GM23338 (cell line): Measurements from ENCODE around the gene ZFP42. TPM values are rescaled to one million over a fixed set of nuclear protein-coding genes. Genes with fewer than 3 reads are reported as not detected.

Experiments
- ATAC-seq: fragments of 200-7000 bp; cut with Tn5 transposase; 3 replicates; pipeline ENCODE4 v1.9.1; 2020
- DNase-seq: peaks from one replicate; pipeline ENCODE4 v3.0.0-alpha.2; 2015; ENCODE audit warnings: low spot score
- H2AFZ ChIP-seq: fragments of 200-600 bp; sonication (generic); 2 replicates; pipeline ENCODE4 v1.8.0; 2016; ENCODE audit warnings: antibody characterized with exemption, mild to moderate bottlenecking, moderate library complexity
- H3F3A ChIP-seq: fragments of 200-600 bp; sonication (generic); replicated peaks from 2 replicates; pipeline ENCODE4 v1.8.0; 2017; ENCODE audit warnings: antibody characterized with exemption, mixed run types, low read depth
- H3K27ac ChIP-seq: fragments of 200-600 bp; sonication (generic); 2 replicates; pipeline ENCODE4 v1.6.1; 2016; ENCODE audit warnings: low read depth
- H3K27me3 ChIP-seq: fragments of 200-600 bp; sonication (generic); 2 replicates; pipeline ENCODE4 v1.8.0; 2016; ENCODE audit warnings: mild to moderate bottlenecking, mixed run types, moderate library complexity; ENCODE audit not compliant: insufficient read depth
- H3K36me3 ChIP-seq: fragments of 200-600 bp; sonication (generic); 2 replicates; pipeline ENCODE4 v1.8.0; 2016; ENCODE audit warnings: mild to moderate bottlenecking; ENCODE audit not compliant: insufficient read depth
- H3K4me1 ChIP-seq: fragments of 200-600 bp; sonication (generic); 2 replicates; pipeline ENCODE4 v1.8.0; 2016; ENCODE audit warnings: mild to moderate bottlenecking, moderate library complexity; ENCODE audit not compliant: insufficient read depth
- H3K4me2 ChIP-seq: fragments of 200-600 bp; sonication (generic); 2 replicates; pipeline ENCODE4 v1.7.1; 2017; ENCODE audit warnings: mixed run types
- H3K4me3 ChIP-seq: fragments of 200-600 bp; sonication (generic); 2 replicates; pipeline ENCODE4 v1.6.1; 2016; ENCODE audit warnings: mixed run types
- H3K79me2 ChIP-seq: fragments of 200-600 bp; sonication (generic); replicated peaks from 2 replicates; pipeline ENCODE4 v1.8.0; 2017; ENCODE audit warnings: mild to moderate bottlenecking; ENCODE audit not compliant: insufficient read depth
- H3K9me2 ChIP-seq: fragments of 200-600 bp; sonication (generic); 2 replicates; pipeline ENCODE4 v1.8.0; 2017; ENCODE audit not compliant: insufficient read depth
- H4K20me1 ChIP-seq: fragments of 200-600 bp; sonication (generic); replicated peaks from 2 replicates; pipeline ENCODE4 v1.8.0; 2017; ENCODE audit warnings: mild to moderate bottlenecking; ENCODE audit not compliant: insufficient read depth
- H3K27ac Mint-ChIP-seq: 2 replicates; pipeline ENCODE4 v1.8.0; 2020; ENCODE audit warnings: inconsistent platforms, mild to moderate bottlenecking, moderate library complexity, mixed read lengths
- H3K27me3 Mint-ChIP-seq: 3 replicates; pipeline ENCODE4 v1.8.0; 2022; ENCODE audit warnings: low read depth, mild to moderate bottlenecking, moderate library complexity, mixed read lengths, inconsistent platforms; ENCODE audit not compliant: insufficient read depth, poor library complexity
- H3K36me3 Mint-ChIP-seq: 3 replicates; pipeline ENCODE4 v1.8.0; 2021; ENCODE audit warnings: low read depth, mild to moderate bottlenecking, inconsistent platforms, moderate library complexity, mixed read lengths
- H3K4me1 Mint-ChIP-seq: 3 replicates; pipeline ENCODE4 v1.8.0; 2020; ENCODE audit warnings: mild to moderate bottlenecking, inconsistent platforms, mixed read lengths
- H3K4me3 Mint-ChIP-seq: 3 replicates; pipeline ENCODE4 v1.8.0; 2021; ENCODE audit warnings: moderate library complexity, mild to moderate bottlenecking, inconsistent platforms, mixed read lengths
- H3K9me3 Mint-ChIP-seq: 3 replicates; pipeline ENCODE4 v1.8.0; 2020; ENCODE audit warnings: moderate library complexity, mild to moderate bottlenecking, inconsistent platforms, mixed read lengths
- CREB1 ChIP-seq: fragments of 250-450 bp; sonication (Bioruptor Pico); IDR thresholded peaks from 2 replicates; pipeline ENCODE4 v1.5.0; 2020; ENCODE audit warnings: low read depth, mild to moderate bottlenecking, moderate library complexity
- CTCF ChIP-seq, 2 experiments: fragments of 200-600 bp in 1 of 2; sonication (generic) in 1 of 2; conservative IDR thresholded peaks; 2 replicates each; pipeline versions ENCODE4 v1.5.1 to v1.6.1; 2016 to 2017; ENCODE audit warnings: antibody characterized with exemption in 2 of 2, low read depth in 2 of 2, mild to moderate bottlenecking in 2 of 2, moderate library complexity in 1 of 2
- EZH2 ChIP-seq: fragments of 200-600 bp; sonication (generic); IDR thresholded peaks from one replicate; pipeline ENCODE4 v1.8.0; 2017; ENCODE audit warnings: antibody characterized with exemption, mild to moderate bottlenecking, low read depth; ENCODE audit not compliant: unreplicated experiment
- EZH2phosphoT487 ChIP-seq: fragments of 200-600 bp; sonication (generic); IDR thresholded peaks from one replicate; pipeline ENCODE4 v1.8.1; 2018; ENCODE audit warnings: antibody characterized with exemption; ENCODE audit not compliant: unreplicated experiment
- JUNB ChIP-seq: IDR thresholded peaks from one replicate; pipeline ENCODE4 v1.6.1; 2016; ENCODE audit warnings: antibody characterized with exemption; ENCODE audit not compliant: unreplicated experiment
- NANOG ChIP-seq: IDR thresholded peaks from 2 replicates; pipeline ENCODE4 v1.6.1; 2016; ENCODE audit warnings: antibody characterized with exemption, borderline replicate concordance
- POLR2AphosphoS5 ChIP-seq: IDR thresholded peaks from 2 replicates; pipeline ENCODE4 v1.6.1; 2016; ENCODE audit warnings: antibody characterized with exemption, low read depth
- STAT1 ChIP-seq: IDR thresholded peaks from one replicate; pipeline ENCODE4 v1.6.1; 2016; ENCODE audit warnings: antibody characterized with exemption; ENCODE audit not compliant: unreplicated experiment
- ZNF114 ChIP-seq: fragments of 250-450 bp; sonication (Bioruptor Pico); IDR thresholded peaks from 2 replicates; pipeline ENCODE4 v1.5.0; 2020; ENCODE audit warnings: mild to moderate bottlenecking, moderate library complexity
- ZNF331 ChIP-seq: fragments of 250-450 bp; sonication (Bioruptor Pico); IDR thresholded peaks from 2 replicates; pipeline ENCODE4 v1.5.0; 2020; ENCODE audit warnings: low read depth, mild to moderate bottlenecking, moderate library complexity
- polyA plus RNA-seq: library from polyadenylated mRNA; unstranded; fragments of >200 nt; fragmentation: Nextera tagmentation; extraction: Ambion mirVana; gene quantifications from 2 replicates; pipeline ENCODE4 v1.2.1, GENCODE V29; 2016
- total RNA-seq: library from RNA; depleted of rRNA; stranded (reverse); fragments of >200 nt; shearing (Covaris generic); gene quantifications from 2 replicates; pipeline ENCODE4 v1.2.3, GENCODE V29; 2014
- TF ChIP-seq, protein P1 (sequence below): IDR thresholded peaks from one replicate; pipeline ENCODE4 v1.6.1; 2018; ENCODE audit warnings: antibody characterized with exemption; ENCODE audit not compliant: unreplicated experiment
- TF ChIP-seq, protein P2 (sequence below): fragments of 250-450 bp; sonication (Bioruptor Pico); IDR thresholded peaks from 2 replicates; pipeline ENCODE4 v1.5.0; 2020; ENCODE audit warnings: mild to moderate bottlenecking, moderate library complexity
- TF ChIP-seq, protein P3 (sequence below): IDR thresholded peaks from 2 replicates; pipeline ENCODE4 v1.6.1; 2016; ENCODE audit warnings: antibody characterized with exemption

Gene ZFP42
- total and polyA plus RNA-seq, 2 experiments from 2014 or later, result 70.0 to 111 TPM

DNA sequence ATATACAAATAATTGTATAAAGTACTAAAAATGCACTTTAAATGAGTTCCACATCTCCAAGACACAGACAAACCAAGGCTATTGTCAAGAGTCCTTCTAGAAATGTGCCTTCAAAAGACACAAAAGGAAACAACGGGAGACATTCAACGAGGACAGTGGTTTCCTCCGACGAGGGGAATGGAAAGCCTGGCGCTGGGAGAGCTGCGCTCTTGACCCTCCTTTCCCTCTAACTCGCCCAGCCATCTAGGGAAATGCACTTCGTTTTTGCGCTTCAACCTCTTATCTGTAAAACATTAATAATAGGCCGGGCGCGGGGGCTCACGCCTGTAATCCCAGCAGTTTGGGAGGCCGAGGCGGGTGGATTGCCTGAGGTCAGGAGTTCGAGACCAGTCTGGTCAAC lies 37.0 kb downstream of the ZFP42 start:
- H3K36me3 Mint-ChIP-seq, result no peaks in the 10 kb centered on the region
- Histone ChIP-seq H2AFZ (no peak overlapping the region; the same call in 1 of the 2 replicates), H3K9me2 (no peaks in the 10 kb centered on the region), H3F3A (peaks cover 3% of the 10 kb centered on the region; the same call in 1 of the 2 replicates), H3K4me2 (peak overlapping the region; percentile 72), H3K27me3 (no peaks in the 10 kb centered on the region), H4K20me1 (no peaks in the 10 kb centered on the region), H3K27ac (peak overlapping the region; percentile 92), H3K79me2 (0 out of 2 replicates have a peak, but pooled peaks cover 4% of the 10 kb centered on the region), H3K36me3 (no peaks in the 10 kb centered on the region), H3K4me1 (peaks cover 26% of the 10 kb centered on the region), H3K4me3 (peak overlapping the region; percentile 44)
- peak overlapping the region; percentile 68 for H3K4me3 Mint-ChIP-seq
- H3K27ac Mint-ChIP-seq, result peak overlapping the region; percentile 97
- peak; percentile 84 for DNase-seq
- TF ChIP-seq ZNF114 (CRISPR knock-in tag), result no peak
- TF ChIP-seq ZNF331 (CRISPR knock-in tag), result no peak
- no peak for TF ChIP-seq CTCF (conservative IDR thresholded peaks at IDR 0.05; ENCODE audit: low read depth in 2 of 2)
- TF ChIP-seq NANOG, result no peak
- no peak for TF ChIP-seq EZH2phosphoT487
- TF ChIP-seq, protein P1, sequence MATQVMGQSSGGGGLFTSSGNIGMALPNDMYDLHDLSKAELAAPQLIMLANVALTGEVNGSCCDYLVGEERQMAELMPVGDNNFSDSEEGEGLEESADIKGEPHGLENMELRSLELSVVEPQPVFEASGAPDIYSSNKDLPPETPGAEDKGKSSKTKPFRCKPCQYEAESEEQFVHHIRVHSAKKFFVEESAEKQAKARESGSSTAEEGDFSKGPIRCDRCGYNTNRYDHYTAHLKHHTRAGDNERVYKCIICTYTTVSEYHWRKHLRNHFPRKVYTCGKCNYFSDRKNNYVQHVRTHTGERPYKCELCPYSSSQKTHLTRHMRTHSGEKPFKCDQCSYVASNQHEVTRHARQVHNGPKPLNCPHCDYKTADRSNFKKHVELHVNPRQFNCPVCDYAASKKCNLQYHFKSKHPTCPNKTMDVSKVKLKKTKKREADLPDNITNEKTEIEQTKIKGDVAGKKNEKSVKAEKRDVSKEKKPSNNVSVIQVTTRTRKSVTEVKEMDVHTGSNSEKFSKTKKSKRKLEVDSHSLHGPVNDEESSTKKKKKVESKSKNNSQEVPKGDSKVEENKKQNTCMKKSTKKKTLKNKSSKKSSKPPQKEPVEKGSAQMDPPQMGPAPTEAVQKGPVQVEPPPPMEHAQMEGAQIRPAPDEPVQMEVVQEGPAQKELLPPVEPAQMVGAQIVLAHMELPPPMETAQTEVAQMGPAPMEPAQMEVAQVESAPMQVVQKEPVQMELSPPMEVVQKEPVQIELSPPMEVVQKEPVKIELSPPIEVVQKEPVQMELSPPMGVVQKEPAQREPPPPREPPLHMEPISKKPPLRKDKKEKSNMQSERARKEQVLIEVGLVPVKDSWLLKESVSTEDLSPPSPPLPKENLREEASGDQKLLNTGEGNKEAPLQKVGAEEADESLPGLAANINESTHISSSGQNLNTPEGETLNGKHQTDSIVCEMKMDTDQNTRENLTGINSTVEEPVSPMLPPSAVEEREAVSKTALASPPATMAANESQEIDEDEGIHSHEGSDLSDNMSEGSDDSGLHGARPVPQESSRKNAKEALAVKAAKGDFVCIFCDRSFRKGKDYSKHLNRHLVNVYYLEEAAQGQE, result no peak
- TF ChIP-seq, protein P2, sequence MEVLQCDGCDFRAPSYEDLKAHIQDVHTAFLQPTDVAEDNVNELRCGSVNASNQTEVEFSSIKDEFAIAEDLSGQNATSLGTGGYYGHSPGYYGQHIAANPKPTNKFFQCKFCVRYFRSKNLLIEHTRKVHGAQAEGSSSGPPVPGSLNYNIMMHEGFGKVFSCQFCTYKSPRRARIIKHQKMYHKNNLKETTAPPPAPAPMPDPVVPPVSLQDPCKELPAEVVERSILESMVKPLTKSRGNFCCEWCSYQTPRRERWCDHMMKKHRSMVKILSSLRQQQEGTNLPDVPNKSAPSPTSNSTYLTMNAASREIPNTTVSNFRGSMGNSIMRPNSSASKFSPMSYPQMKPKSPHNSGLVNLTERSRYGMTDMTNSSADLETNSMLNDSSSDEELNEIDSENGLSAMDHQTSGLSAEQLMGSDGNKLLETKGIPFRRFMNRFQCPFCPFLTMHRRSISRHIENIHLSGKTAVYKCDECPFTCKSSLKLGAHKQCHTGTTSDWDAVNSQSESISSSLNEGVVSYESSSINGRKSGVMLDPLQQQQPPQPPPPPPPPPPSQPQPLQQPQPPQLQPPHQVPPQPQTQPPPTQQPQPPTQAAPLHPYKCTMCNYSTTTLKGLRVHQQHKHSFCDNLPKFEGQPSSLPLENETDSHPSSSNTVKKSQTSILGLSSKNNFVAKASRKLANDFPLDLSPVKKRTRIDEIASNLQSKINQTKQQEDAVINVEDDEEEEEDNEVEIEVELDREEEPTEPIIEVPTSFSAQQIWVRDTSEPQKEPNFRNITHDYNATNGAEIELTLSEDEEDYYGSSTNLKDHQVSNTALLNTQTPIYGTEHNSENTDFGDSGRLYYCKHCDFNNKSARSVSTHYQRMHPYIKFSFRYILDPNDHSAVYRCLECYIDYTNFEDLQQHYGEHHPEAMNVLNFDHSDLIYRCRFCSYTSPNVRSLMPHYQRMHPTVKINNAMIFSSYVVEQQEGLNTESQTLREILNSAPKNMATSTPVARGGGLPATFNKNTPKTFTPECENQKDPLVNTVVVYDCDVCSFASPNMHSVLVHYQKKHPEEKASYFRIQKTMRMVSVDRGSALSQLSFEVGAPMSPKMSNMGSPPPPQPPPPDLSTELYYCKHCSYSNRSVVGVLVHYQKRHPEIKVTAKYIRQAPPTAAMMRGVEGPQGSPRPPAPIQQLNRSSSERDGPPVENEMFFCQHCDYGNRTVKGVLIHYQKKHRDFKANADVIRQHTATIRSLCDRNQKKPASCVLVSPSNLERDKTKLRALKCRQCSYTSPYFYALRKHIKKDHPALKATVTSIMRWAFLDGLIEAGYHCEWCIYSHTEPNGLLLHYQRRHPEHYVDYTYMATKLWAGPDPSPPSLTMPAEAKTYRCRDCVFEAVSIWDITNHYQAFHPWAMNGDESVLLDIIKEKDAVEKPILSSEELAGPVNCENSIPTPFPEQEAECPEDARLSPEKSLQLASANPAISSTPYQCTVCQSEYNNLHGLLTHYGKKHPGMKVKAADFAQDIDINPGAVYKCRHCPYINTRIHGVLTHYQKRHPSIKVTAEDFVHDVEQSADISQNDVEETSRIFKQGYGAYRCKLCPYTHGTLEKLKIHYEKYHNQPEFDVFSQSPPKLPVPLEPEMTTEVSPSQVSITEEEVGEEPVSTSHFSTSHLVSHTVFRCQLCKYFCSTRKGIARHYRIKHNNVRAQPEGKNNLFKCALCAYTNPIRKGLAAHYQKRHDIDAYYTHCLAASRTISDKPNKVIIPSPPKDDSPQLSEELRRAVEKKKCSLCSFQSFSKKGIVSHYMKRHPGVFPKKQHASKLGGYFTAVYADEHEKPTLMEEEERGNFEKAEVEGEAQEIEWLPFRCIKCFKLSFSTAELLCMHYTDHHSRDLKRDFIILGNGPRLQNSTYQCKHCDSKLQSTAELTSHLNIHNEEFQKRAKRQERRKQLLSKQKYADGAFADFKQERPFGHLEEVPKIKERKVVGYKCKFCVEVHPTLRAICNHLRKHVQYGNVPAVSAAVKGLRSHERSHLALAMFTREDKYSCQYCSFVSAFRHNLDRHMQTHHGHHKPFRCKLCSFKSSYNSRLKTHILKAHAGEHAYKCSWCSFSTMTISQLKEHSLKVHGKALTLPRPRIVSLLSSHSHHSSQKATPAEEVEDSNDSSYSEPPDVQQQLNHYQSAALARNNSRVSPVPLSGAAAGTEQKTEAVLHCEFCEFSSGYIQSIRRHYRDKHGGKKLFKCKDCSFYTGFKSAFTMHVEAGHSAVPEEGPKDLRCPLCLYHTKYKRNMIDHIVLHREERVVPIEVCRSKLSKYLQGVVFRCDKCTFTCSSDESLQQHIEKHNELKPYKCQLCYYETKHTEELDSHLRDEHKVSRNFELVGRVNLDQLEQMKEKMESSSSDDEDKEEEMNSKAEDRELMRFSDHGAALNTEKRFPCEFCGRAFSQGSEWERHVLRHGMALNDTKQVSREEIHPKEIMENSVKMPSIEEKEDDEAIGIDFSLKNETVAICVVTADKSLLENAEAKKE (CRISPR knock-in tag), result no peak
- TF ChIP-seq STAT1, result no peak
- no peak for TF ChIP-seq JUNB
- TF ChIP-seq EZH2, result no peak
- TF ChIP-seq, protein P3, sequence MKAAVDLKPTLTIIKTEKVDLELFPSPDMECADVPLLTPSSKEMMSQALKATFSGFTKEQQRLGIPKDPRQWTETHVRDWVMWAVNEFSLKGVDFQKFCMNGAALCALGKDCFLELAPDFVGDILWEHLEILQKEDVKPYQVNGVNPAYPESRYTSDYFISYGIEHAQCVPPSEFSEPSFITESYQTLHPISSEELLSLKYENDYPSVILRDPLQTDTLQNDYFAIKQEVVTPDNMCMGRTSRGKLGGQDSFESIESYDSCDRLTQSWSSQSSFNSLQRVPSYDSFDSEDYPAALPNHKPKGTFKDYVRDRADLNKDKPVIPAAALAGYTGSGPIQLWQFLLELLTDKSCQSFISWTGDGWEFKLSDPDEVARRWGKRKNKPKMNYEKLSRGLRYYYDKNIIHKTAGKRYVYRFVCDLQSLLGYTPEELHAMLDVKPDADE, result no peak
- no peak for TF ChIP-seq POLR2AphosphoS5
- no peak for TF ChIP-seq CREB1 (CRISPR knock-in tag)
- peaks cover 39% of the 10 kb centered on the region for H3K4me1 Mint-ChIP-seq
- H3K27me3 Mint-ChIP-seq, result peaks cover 17% of the 10 kb centered on the region
- peak; percentile 56 for ATAC-seq
- no peaks in the 10 kb centered on the region for H3K9me3 Mint-ChIP-seq
